ENCODE measurements around the gene ZSCAN10. TPM values are rescaled to one million over a fixed set of nuclear protein-coding genes. Genes with fewer than 3 reads are reported as not detected.

Gene ZSCAN10
- total RNA-seq, 1 experiment from 2014 or later: 0.76 TPM

GRCh38 chr16:3129137-3130131 is 30.3 kb upstream of the ZSCAN10 start:
- no TSS peak for BruUV-seq (replicated peaks)
- Histone ChIP-seq H2AFZ (ENCODE audit: low read depth, low read length, poor library complexity, severe bottlenecking) (no peak overlapping the region), H3K27me3 (ENCODE audit: insufficient read depth, low read length) (no peaks in the 10 kb centered on the region), H3K9ac (ENCODE audit: low read length) (peak overlapping the region; percentile 49), H3K79me2 (ENCODE audit: insufficient read depth, low read length) (peaks cover 20% of the 10 kb centered on the region), H3K4me3 (replicated peaks in 1 of 2; ENCODE audit: low read depth in 1 of 2, low read length in 2 of 2) (peak overlapping the region; percentile 39 to 46), H3K4me1 (ENCODE audit: control insufficient read depth in 1 of 2, insufficient read depth in 2 of 2, low read length in 2 of 2) (peaks cover 19 to 34% of the 10 kb centered on the region in 2 experiments), H3K36me3 (ENCODE audit: control insufficient read depth in 1 of 2, insufficient read depth in 2 of 2, low read length in 2 of 2) (peaks cover 0 to 6% of the 10 kb centered on the region in 2 experiments; a peak in 2 of 4 replicates), H3K9me3 (ENCODE audit: control insufficient read depth in 1 of 2, insufficient read depth in 1 of 2, low read depth in 1 of 2, low read length in 2 of 2) (no peaks in the 10 kb centered on the region), H3K27ac (ENCODE audit: low read depth, low read length) (peak overlapping the region; percentile 82), H3K4me2 (ENCODE audit: low read length) (peak overlapping the region; percentile 79), H4K20me1 (ENCODE audit: insufficient read depth) (no peaks in the 10 kb centered on the region), H3K9me2 (ENCODE audit: insufficient read depth) (no peaks in the 10 kb centered on the region)
- peak; percentile 70 for ATAC-seq
- RAD21 ChIA-PET (ENCODE audit: low non-redundant PET in 1 of 2, low total read pairs in 2 of 2, uncharacterized antibody in 2 of 2, unreplicated experiment in 2 of 2): interaction anchor here in 1 of 2 experiments (0.8 kb wide), 1 partner anchor 29 kb away, joined by 4 read pairs; no protein-coding TSS in a partner anchor
- intact Hi-C loops (cut with micrococcal nuclease): loop anchor here (2.0 to 5.0 kb wide), 2 partner anchors 38 to 71 kb away; no protein-coding TSS in a partner anchor
- POLR2A ChIA-PET: interaction anchor here (0.6 to 1.5 kb wide), 8 partner anchors 20 to 101 kb away, joined by 3 to 6 read pairs (median 4); partner anchors contain the start of gene BICDL2
- CTCF ChIA-PET: interaction anchor here (0.6 to 2.4 kb wide), 27 partner anchors 8 to 101 kb away, joined by 3 to 22 read pairs (median 5); partner anchors contain the start of genes OR1F1, ZNF205 and ZSCAN10
- TF ChIP-seq EZH2 (IDR thresholded peaks at IDR 0.05) (no peak), POLR2AphosphoS5 (IDR thresholded peaks at IDR 0.05; ENCODE audit: low read depth, low read length) (peak; percentile 61), ZNF274 (IDR thresholded peaks at IDR 0.05; ENCODE audit: low read depth, low read length) (no peak), EZH2phosphoT487 (IDR thresholded peaks at IDR 0.05; ENCODE audit: borderline replicate concordance) (no peak), RAD21 (IDR thresholded peaks at IDR 0.05; ENCODE audit: low read depth) (peak; percentile 72), CEBPB (IDR thresholded peaks at IDR 0.05; ENCODE audit: low read depth) (no peak), CBX3 (IDR thresholded peaks at IDR 0.05; ENCODE audit: low read depth) (peak; percentile 39; the same call in 1 of the 2 replicates), YY1 (IDR thresholded peaks at IDR 0.05; ENCODE audit: extremely low read depth, insufficient replicate concordance, low read depth, low read length) (no peak), SIN3A (IDR thresholded peaks at IDR 0.05; ENCODE audit: low read depth) (peak; percentile 34; the same call in 1 of the 2 replicates), CTCF (IDR thresholded peaks at IDR 0.05 in 2 of 3, conservative IDR thresholded peaks at IDR 0.05 in 1 of 3; ENCODE audit: borderline replicate concordance in 1 of 3, insufficient read depth in 1 of 3, low read depth in 2 of 3, low read length in 2 of 3) (peak; percentile 89 to 97 (median 91))
- no peak for DNase-seq (ENCODE audit: low read depth, low spot score)

Data from HCT116 (cell line).